A549 (cell line): ENCODE measurements around the gene STBD1. TPM values are rescaled to one million over a fixed set of nuclear protein-coding genes. Genes with fewer than 3 reads are reported as not detected.

Experiments used
- ATAC-seq, 2 experiments: fragments of 200-7000 bp in 1 of 2; fragments of >200 bp in 1 of 2; cut with Nextera tagmentation in 1 of 2; cut with Tn5 transposase in 1 of 2; 3 replicates each; pipeline versions ENCODE4 v1.8.0 to v1.9.1; 2018 to 2020; ENCODE audit warnings: mild to moderate bottlenecking in 1 of 2, moderate library complexity in 1 of 2
- CTCF ChIA-PET: fragments of 300-600 bp; sonication (Branson Sonifier 250); formaldehyde crosslinking; extraction: SDS; loops from one replicate; lab custom pipeline; 2021; ENCODE audit warnings: antibody characterized with exemption, inconsistent platforms; lab: Yijun Ruan, JAX
- POLR2A ChIA-PET: fragments of 350-600 bp; formaldehyde crosslinking; extraction: SDS; loops from one replicate; lab custom pipeline; 2021; ENCODE audit warnings: antibody characterized with exemption, inconsistent platforms; lab: Yijun Ruan, JAX
- DNase-seq, 2 experiments: peaks; one replicate each; pipeline versions ENCODE4 v3.0.0 to v3.0.0-alpha.2; 2011 to 2016; ENCODE audit warnings: low read depth in 1 of 2, low spot score in 1 of 2
- FAIRE-seq: peaks from 2 replicates; lab custom pipeline; 2011; peaks lifted over from hg19 to GRCh38; lab: Jason Lieb, UNC
- H3K27ac ChIP-seq, 2 experiments: fragments of >200 bp; sonication (Bioruptor Twin); formaldehyde crosslinking; 3 replicates each; pipeline ENCODE4 v1.5.1; 2016 to 2017
- H3K4me1 ChIP-seq: fragments of >200 bp; sonication (Bioruptor Twin); formaldehyde crosslinking; 3 replicates; pipeline ENCODE4 v1.6.1; 2016
- H3K4me2 ChIP-seq: fragments of >200 bp; sonication (Bioruptor Twin); formaldehyde crosslinking; 3 replicates; pipeline ENCODE4 v1.6.1; 2016
- H3K4me3 ChIP-seq: fragments of >200 bp; sonication (Bioruptor Twin); formaldehyde crosslinking; 3 replicates; pipeline ENCODE4 v1.5.1; 2016
- H3K9me3 ChIP-seq: fragments of >200 bp; sonication (Bioruptor Twin); formaldehyde crosslinking; 3 replicates; pipeline ENCODE4 v1.6.1; 2016
- ATOH8 ChIP-seq: fragments of 250-450 bp; sonication (Bioruptor Pico); IDR thresholded peaks from 2 replicates; pipeline ENCODE4 v1.5.0; 2020; ENCODE audit warnings: low read depth, mild to moderate bottlenecking, moderate library complexity
- BHLHE40 ChIP-seq: IDR thresholded peaks from 2 replicates; pipeline ENCODE4 v1.6.1; 2012; ENCODE audit warnings: low read depth, low read length, inconsistent platforms
- CBX8 ChIP-seq: fragments of 200-600 bp; sonication (generic); IDR thresholded peaks from 2 replicates; pipeline ENCODE4 v1.6.1; 2016
- CHD4 ChIP-seq: fragments of 200-600 bp; sonication (generic); IDR thresholded peaks from 2 replicates; pipeline ENCODE4 v1.6.1; 2016; ENCODE audit warnings: antibody characterized with exemption, mild to moderate bottlenecking, borderline replicate concordance
- EHF ChIP-seq: fragments of 250-450 bp; sonication (Bioruptor Pico); IDR thresholded peaks from 2 replicates; pipeline ENCODE4 v1.5.0; 2020; ENCODE audit warnings: mild to moderate bottlenecking
- FOXS1 ChIP-seq: fragments of 250-450 bp; sonication (Bioruptor Pico); IDR thresholded peaks from 2 replicates; pipeline ENCODE4 v1.5.0; 2020; ENCODE audit warnings: mild to moderate bottlenecking, moderate library complexity
- HOXB13 ChIP-seq: fragments of 250-450 bp; sonication (Bioruptor Pico); IDR thresholded peaks from 2 replicates; pipeline ENCODE4 v1.5.0; 2020; ENCODE audit warnings: low read depth, mild to moderate bottlenecking, moderate library complexity
- JUN ChIP-seq, 2 experiments: fragments of >200 bp; sonication (Bioruptor Twin); formaldehyde crosslinking; IDR thresholded peaks; 2 replicates in 1 of 2; 3 replicates in 1 of 2; pipeline ENCODE4 v1.6.1; 2016 to 2017
- JUNB ChIP-seq: fragments of >200 bp; sonication (Bioruptor Twin); formaldehyde crosslinking; IDR thresholded peaks from 2 replicates; pipeline ENCODE4 v1.6.1; 2016
- MAFK ChIP-seq: fragments of 450-650 bp; IDR thresholded peaks from 2 replicates; pipeline ENCODE4 v1.6.1; 2014; ENCODE audit not compliant: partially characterized antibody
- NR3C1 ChIP-seq: fragments of >200 bp; sonication (Bioruptor Twin); formaldehyde crosslinking; IDR thresholded peaks from 3 replicates; pipeline ENCODE4 v1.6.1; 2017
- PHF8 ChIP-seq: fragments of 200-600 bp; sonication (generic); IDR thresholded peaks from 2 replicates; pipeline ENCODE4 v1.6.1; 2016; ENCODE audit warnings: low read depth, mild to moderate bottlenecking, antibody characterized with exemption, moderate library complexity, borderline replicate concordance
- POLR2A ChIP-seq: IDR thresholded peaks from 2 replicates; pipeline ENCODE4 v1.6.1; 2012; ENCODE audit warnings: mild to moderate bottlenecking, low read length
- TP53 ChIP-seq: fragments of 250-450 bp; sonication (Bioruptor Pico); IDR thresholded peaks from 2 replicates; pipeline ENCODE4 v1.5.0; 2021; ENCODE audit warnings: mild to moderate bottlenecking, moderate library complexity
- ZNF302 ChIP-seq: fragments of 250-450 bp; sonication (Bioruptor Pico); IDR thresholded peaks from 2 replicates; pipeline ENCODE4 v1.9.0; 2021; ENCODE audit warnings: inconsistent platforms, mild to moderate bottlenecking, moderate library complexity
- WGBS: methylation state at CpG from one replicate; pipeline ENCODE4 v1.1.6; 2017; ENCODE audit errors: missing lambda C conversion rate; 5-methylcytosine and 5-hydroxymethylcytosine counted together
- polyA minus RNA-seq: library from RNA; depleted of rRNA, polyadenylated mRNA; stranded (reverse); fragments of >200 nt; gene quantifications from 2 replicates; pipeline ENCODE4 v1.2.3, GENCODE V29; 2011; rRNA and poly(A)+ RNA removed
- polyA plus RNA-seq, 4 experiments: library from polyadenylated mRNA; depleted of rRNA in 3 of 4; stranded (reverse); fragments of >200 nt; fragmentation: RNase III in 1 of 4; extraction: RNeasy Plus Mini Kit Qiagen cat#74134 plus additional on column Dnase treatment in 1 of 4; gene quantifications; 2 replicates in 3 of 4; 3 replicates in 1 of 4; pipeline ENCODE4 v1.2.3, GENCODE V29; 2011 to 2017
- TF ChIP-seq, protein P1 (sequence below): fragments of >200 bp; sonication (Bioruptor Twin); formaldehyde crosslinking; IDR thresholded peaks from 3 replicates; pipeline ENCODE4 v1.6.1; 2016
- TF ChIP-seq, protein P2 (sequence below): fragments of 250-450 bp; sonication (Bioruptor Pico); IDR thresholded peaks from 2 replicates; pipeline ENCODE4 v1.5.0; 2021; ENCODE audit warnings: mild to moderate bottlenecking, moderate library complexity, borderline replicate concordance
- TF ChIP-seq, protein P3 (sequence below): IDR thresholded peaks from 2 replicates; pipeline ENCODE4 v1.6.1; 2012
- TF ChIP-seq, protein P4 (sequence below): fragments of 150-350 bp; IDR thresholded peaks from 2 replicates; pipeline ENCODE4 v1.6.1; 2014; ENCODE audit warnings: low read depth, mild to moderate bottlenecking, low read length
- TF ChIP-seq, protein P5 (sequence below): IDR thresholded peaks from 2 replicates; pipeline ENCODE4 v1.6.1; 2012; ENCODE audit warnings: low read depth, borderline replicate concordance

Gene STBD1
- polyA plus RNA-seq (2011; rRNA removed), result 1.2 and 1.3 TPM in 2 replicates
- 1.2 and 1.4 TPM in 2 replicates for polyA plus RNA-seq (2012; cell fraction: cytosol; rRNA removed)
- 0.50 and 0.92 TPM in 2 replicates for polyA plus RNA-seq (2012; cell fraction: nucleus; rRNA removed)
- 5.0 to 6.4 TPM (median 5.9 TPM) in 3 replicates for polyA plus RNA-seq (2017; fragmentation: RNase III; extraction: RNeasy Plus Mini Kit Qiagen cat#74134 plus additional on column Dnase treatment)
- polyA minus RNA-seq, result 1.1 and 1.7 TPM in 2 replicates

DNA sequence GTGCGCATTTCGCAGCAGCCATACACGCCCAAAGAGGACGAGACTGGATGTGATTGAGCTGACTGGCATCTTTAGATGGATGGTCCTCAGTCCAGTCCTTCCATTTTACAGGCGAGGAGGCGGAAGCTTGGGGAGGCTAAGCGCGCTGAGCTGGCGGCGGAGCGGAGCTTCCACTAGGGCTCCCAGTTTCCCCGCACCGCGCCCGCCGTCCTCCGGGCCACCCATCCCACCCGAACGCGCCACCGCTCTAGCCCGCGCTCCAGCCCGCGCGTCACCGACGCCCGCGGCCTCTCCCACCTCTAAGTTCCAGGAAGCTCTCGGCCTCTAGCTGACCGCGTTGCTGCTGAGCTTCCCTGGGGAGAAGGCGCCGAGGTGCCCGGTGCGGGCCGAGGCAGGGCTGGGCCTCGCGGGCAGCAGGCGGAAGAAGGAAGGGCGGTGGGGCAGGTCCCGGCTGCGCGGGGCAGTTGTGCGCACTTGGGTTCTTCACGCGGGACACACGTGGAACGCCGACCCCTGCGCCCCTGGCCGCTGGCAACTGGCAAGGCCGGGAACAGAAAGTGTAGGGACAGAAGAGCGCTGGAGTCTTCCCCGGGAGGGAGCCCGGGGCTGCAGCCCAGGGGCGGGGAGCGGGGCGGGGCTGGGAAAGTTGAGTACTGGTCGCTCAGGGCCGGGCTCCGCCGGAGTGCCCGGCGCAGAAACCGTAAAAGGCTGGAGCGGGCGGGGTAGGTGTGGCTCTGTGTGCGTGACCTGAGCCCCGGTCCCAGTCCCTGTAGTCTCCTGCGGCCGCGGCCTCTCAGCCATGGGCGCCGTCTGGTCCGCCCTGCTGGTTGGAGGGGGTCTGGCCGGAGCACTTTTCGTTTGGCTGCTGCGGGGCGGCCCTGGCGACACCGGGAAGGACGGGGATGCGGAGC is at the start of gene STBD1:
Gene STBD1, plus strand, starts transcription at position 763 of the 911 bp plus-strand sequence. Its CDS starts 37 bp downstream, at position 800.
- WGBS, result 3% methylated on average over 12 of the region's 85 CpGs
- TF ChIP-seq BHLHE40 (no peak), TP53 (CRISPR knock-in tag) (no peak), MAFK (peak; percentile 53), PHF8 (peak; percentile 33), POLR2A (peak; percentile 41), JUN (IDR thresholded peaks at IDR 0.05) (peak in 1 of 2 experiments; percentile 49; a peak in 2 of 5 replicates)
- TF ChIP-seq, protein P1, sequence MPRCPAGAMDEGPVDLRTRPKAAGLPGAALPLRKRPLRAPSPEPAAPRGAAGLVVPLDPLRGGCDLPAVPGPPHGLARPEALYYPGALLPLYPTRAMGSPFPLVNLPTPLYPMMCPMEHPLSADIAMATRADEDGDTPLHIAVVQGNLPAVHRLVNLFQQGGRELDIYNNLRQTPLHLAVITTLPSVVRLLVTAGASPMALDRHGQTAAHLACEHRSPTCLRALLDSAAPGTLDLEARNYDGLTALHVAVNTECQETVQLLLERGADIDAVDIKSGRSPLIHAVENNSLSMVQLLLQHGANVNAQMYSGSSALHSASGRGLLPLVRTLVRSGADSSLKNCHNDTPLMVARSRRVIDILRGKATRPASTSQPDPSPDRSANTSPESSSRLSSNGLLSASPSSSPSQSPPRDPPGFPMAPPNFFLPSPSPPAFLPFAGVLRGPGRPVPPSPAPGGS, result peak; percentile 69; the same call in 1 of the 3 replicates
- TF ChIP-seq, protein P2, sequence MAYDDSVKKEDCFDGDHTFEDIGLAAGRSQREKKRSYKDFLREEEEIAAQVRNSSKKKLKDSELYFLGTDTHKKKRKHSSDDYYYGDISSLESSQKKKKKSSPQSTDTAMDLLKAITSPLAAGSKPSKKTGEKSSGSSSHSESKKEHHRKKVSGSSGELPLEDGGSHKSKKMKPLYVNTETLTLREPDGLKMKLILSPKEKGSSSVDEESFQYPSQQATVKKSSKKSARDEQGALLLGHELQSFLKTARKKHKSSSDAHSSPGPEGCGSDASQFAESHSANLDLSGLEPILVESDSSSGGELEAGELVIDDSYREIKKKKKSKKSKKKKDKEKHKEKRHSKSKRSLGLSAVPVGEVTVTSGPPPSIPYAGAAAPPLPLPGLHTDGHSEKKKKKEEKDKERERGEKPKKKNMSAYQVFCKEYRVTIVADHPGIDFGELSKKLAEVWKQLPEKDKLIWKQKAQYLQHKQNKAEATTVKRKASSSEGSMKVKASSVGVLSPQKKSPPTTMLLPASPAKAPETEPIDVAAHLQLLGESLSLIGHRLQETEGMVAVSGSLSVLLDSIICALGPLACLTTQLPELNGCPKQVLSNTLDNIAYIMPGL, result no peak
- TF ChIP-seq, protein P3, sequence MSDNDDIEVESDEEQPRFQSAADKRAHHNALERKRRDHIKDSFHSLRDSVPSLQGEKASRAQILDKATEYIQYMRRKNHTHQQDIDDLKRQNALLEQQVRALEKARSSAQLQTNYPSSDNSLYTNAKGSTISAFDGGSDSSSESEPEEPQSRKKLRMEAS, result peak; percentile 87
- H3K4me1 ChIP-seq, result peaks cover 28% of the 10 kb centered on the region
- H3K9me3 ChIP-seq, result no peaks in the 10 kb centered on the region
- DNase-seq (peak; percentile 44 to 69), ATAC-seq (peak; percentile 84 to 89), FAIRE-seq (no peak)
- POLR2A ChIA-PET, result interaction anchor here (0.6 to 1.9 kb wide), 4 partner anchors 72 to 158 kb away, joined by 3 to 8 read pairs (median 4); partner anchors contain the start of gene NUP54
- peak within 1 kb of the TSS; percentile 93 for H3K4me3 ChIP-seq
- peak within 1 kb of the TSS; percentile 86 for H3K4me2 ChIP-seq
- CTCF ChIA-PET, result interaction anchor here (0.7 to 4.6 kb wide), 15 partner anchors 10 to 641 kb away, joined by 3 to 34 read pairs (median 4); partner anchors contain the start of gene FAM47E
- peak within 1 kb of the TSS; percentile 97 to 99 for H3K27ac ChIP-seq

- no peaks in the 10 kb centered on the region for H3K9me3 ChIP-seq
- ChIA-PET CTCF (no interaction called here), POLR2A (no interaction called here)
- FAIRE-seq (no peak), DNase-seq (no peak), ATAC-seq (no peak)
- WGBS, result 7% methylated on average over 1 of the region's 1 CpG
- H3K27ac ChIP-seq, result no peak overlapping the region
- no peak for TF ChIP-seq NR3C1
- no peak for TF ChIP-seq ATOH8 (CRISPR knock-in tag)
- TF ChIP-seq, protein P4, sequence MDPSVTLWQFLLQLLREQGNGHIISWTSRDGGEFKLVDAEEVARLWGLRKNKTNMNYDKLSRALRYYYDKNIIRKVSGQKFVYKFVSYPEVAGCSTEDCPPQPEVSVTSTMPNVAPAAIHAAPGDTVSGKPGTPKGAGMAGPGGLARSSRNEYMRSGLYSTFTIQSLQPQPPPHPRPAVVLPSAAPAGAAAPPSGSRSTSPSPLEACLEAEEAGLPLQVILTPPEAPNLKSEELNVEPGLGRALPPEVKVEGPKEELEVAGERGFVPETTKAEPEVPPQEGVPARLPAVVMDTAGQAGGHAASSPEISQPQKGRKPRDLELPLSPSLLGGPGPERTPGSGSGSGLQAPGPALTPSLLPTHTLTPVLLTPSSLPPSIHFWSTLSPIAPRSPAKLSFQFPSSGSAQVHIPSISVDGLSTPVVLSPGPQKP, result no peak
- TF ChIP-seq, protein P5, sequence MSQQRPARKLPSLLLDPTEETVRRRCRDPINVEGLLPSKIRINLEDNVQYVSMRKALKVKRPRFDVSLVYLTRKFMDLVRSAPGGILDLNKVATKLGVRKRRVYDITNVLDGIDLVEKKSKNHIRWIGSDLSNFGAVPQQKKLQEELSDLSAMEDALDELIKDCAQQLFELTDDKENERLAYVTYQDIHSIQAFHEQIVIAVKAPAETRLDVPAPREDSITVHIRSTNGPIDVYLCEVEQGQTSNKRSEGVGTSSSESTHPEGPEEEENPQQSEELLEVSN, result no peak
- TF ChIP-seq CHD4, result no peak
- no peak for TF ChIP-seq CBX8
- TF ChIP-seq EHF (CRISPR knock-in tag), result no peak
- TF ChIP-seq POLR2A, result no peak
- no peak for TF ChIP-seq FOXS1 (CRISPR knock-in tag)
- no peak for TF ChIP-seq HOXB13 (CRISPR knock-in tag)
- no peak for TF ChIP-seq ZNF302
- TF ChIP-seq JUNB, result no peak
- TF ChIP-seq, all 56 proteins: peak for 0
- H3K4me2 ChIP-seq, result no peak overlapping the region
- H3K4me3 ChIP-seq, result no peak overlapping the region
- no peaks in the 10 kb centered on the region for H3K4me1 ChIP-seq
Measured at GRCh38 chr4:76256968-76257367, 49.6 kb upstream of the STBD1 start.
